ENCODE measurements around the gene ACVR1C. TPM values are rescaled to one million over a fixed set of nuclear protein-coding genes. Genes with fewer than 3 reads are reported as not detected.

Gene ACVR1C
- total and polyA plus RNA-seq, 2 of the 8 experiments (the other 6 are each of a cell fraction or from before 2014, with no cell fraction given), result 0.21 to 0.52 TPM

- TF ChIP-seq PHF8 (conservative IDR thresholded peaks at IDR 0.05; ENCODE audit: low read depth, low read length), result no peak
- TF ChIP-seq, protein P1, sequence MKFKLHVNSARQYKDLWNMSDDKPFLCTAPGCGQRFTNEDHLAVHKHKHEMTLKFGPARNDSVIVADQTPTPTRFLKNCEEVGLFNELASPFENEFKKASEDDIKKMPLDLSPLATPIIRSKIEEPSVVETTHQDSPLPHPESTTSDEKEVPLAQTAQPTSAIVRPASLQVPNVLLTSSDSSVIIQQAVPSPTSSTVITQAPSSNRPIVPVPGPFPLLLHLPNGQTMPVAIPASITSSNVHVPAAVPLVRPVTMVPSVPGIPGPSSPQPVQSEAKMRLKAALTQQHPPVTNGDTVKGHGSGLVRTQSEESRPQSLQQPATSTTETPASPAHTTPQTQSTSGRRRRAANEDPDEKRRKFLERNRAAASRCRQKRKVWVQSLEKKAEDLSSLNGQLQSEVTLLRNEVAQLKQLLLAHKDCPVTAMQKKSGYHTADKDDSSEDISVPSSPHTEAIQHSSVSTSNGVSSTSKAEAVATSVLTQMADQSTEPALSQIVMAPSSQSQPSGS (IDR thresholded peaks at IDR 0.05; ENCODE audit: low read length), result no peak
- no peak for TF ChIP-seq FOSL1 (IDR thresholded peaks at IDR 0.05; ENCODE audit: insufficient read depth, low read depth, low read length)
- no peak for TF ChIP-seq POLR2AphosphoS5 (IDR thresholded peaks at IDR 0.05; ENCODE audit: low read depth, low read length)
- TF ChIP-seq RXRA (IDR thresholded peaks at IDR 0.05; ENCODE audit: insufficient read depth, low read depth, low read length), result no peak
- no peak for TF ChIP-seq BACH1 (IDR thresholded peaks at IDR 0.05; ENCODE audit: low read length)
- TF ChIP-seq JUN (IDR thresholded peaks at IDR 0.05; ENCODE audit: low read depth, low read length), result no peak
These were observed 128.3 kb downstream of the ACVR1C start (continued) for GRCh38 chr2:157500334-157500733.

Data from H1 (cell line).